ENCODE measurements around the gene SOX10.
"Not testable (repeated sequence)": the region's sequence is repeated elsewhere in the genome, so short reads cannot be mapped to it uniquely, and the experiment has no call there.

The SOX10 gene

DNA sequence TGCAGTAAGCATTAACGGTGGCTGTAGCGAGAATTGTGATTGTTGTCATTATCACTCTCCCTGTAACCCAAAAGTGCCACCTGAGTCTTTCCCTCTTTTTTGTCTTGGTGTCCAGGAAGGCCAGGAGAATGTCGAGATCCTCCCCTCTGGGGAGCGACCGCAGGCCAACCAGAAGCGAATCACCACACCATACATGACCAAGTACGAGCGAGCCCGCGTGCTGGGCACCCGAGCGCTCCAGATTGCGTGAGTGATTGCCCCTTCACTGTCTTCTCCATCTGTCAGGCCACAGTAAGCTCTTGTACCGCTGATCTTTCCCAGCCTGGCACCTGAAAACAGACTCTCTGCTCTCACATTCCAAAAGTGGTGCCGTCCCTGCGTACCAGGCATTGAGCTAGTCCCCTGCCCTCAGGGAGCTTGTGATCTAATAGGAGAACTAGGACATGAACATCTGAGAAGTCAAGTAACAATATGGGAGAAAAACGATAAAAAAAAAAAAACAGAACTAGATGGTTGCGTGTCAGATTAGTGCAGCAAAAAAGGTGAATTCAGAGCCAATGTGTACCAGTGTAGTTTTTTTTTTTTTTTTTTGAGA, 25.0 kb downstream of the SOX10 start:
- no peak for DNase-seq (ENCODE audit: low spot score)

DNA sequence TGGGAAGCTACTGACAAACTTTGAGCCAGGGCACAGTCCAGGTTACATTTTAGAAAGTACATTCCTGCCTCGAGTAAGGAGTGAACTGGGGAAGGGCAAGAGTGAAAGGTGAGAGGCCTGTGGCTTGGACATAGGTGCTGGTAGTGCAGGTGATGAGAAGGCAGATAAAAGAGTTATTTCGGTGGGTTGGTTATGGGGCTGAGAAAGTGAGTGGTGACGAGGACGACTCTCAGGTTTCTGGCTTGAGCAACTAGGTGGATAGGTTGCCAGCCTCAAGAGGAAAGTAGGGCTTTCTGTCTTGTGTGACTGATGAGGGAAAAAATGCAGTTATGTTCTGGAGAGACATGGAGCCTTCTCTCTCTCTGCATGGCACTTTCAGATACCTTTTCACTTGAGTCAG, 27.1 kb downstream of the SOX10 start:
- no peak for DNase-seq (ENCODE audit: low spot score)

DNA sequence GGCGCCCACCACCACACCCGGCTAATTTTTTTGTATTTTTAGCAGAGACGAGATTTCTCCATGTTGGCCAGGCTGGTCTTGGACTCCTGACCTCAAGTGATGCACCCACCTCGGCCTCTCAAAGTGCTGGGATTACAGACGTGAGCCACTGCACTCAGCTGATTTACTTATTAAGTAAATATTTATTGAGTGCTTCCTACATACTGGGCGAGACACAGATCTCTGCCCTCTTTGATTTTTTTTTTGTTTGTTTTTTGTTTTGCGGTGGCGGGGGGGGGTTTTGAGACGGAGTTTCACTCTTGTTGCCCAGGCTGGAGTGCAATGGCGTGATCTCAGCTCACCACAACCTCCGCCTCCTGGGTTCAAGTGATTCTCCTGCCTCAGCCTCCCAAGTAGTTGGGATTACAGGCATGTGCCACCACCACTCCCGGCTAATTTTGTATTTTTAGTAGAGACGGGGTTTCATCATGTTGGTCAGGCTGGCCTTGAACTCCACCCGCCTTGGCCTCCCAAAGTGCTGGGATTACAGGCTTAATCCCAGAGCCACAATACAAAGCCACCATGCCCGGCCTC, 28.4 kb downstream of the SOX10 start:
- DNase-seq (ENCODE audit: low spot score) = not testable (repeated sequence)

DNA sequence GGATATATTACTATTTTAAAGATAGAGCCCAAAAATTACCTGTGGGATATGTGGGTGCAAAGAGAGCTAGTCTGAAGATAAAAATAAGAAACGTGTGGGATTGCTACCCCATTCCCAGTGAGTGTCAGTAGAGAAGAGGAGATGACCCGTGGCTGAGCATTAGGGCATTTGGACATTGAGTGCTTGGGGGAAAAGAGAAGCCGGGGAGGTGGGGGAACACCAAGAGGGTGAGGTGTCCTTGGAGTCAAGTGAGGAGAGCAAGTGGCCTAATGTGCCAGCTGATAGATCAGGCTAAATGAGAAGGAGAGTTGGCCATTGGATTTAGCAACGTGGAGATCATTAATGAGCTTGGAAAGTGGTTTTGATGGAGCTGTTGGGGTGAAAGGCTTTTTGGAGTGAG, 29.7 kb downstream of the SOX10 start:
- DNase-seq (ENCODE audit: low spot score) = no peak

DNA sequence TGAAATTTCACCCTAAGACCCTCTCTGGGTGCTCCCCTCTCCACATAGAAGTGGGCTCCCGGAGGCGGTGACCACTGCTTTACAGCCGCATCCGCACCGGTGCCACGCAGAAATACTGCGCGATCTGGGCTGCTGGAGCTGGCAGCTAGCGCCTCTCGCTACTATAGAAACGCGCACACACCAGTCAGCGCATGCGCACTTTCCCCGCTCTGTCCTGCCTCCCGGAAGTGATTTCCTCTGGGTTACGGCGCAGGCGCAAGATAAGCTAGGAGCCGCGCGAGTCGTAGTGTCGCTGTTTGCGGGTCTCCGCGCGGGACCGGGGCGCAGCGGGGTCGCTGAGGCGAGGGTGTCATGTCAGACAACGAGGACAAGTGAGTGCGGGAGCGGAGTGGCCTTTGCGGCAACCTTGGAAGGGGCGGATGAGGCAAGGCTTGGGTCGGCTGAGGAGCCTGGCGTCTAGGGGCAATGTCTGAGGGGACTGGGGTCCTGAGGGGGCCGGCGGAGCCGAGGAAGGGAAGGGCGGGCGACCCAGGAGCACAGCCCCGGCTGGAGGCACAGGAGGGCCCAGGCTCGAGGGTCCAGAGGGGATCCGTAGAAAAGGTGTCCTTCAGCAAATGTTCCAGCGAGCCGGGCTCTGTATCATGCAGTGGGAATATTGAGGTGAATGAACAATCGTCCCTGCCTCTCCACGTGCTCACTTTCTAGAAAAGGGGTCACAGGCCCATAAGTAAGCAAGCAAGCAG, 30.7 kb downstream of the SOX10 start, which contains the start of the genes C22orf23 and POLR2F:
TSS of gene C22orf23 (minus strand) at position 165 of the 743 bp plus-strand sequence. CDS start 452 bp downstream, outside the sequence.
TSS of gene POLR2F (plus strand) at position 263 of the 743 bp plus-strand sequence. CDS start at position 352, 89 bp downstream.
- peak; percentile 98 for DNase-seq (ENCODE audit: low spot score)

DNA sequence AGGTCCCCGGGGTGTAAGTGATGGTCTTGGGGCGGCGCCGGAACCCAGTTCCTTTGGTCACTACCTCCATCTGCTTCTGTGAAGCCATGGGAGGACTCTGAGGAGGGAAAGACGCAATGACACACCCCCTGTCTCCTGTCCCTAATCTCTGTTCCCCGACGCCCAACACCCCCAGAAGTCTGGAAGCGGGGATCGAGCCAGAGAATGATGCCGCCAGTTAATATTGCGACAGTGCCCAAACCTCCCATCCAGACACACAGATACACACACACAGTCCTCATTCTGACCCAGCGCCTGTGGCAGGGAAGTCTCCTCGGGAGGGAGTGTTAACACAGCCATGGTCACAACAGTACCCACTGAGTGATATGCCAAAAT, 31.3 kb downstream of the SOX10 start:
- DNase-seq (ENCODE audit: low spot score) = no peak

DNA sequence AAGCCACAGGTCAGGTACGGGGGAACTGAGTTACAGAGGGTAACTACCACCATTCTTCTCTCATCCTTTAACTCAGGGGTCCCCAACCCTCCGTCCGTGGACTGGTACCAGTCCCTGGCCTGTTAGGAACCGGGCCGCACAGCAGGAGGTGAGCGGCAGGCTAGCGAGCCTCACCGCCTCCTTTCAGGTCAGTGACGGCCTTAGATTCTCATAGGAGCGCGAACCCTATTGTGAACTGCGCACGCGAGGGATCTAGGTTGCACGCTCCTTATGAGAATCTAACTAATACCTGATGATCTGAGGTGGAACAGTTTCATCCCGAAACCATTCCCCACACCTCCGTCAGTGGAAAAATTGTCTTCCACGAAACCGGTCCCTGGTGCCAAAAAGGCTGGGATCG, 31.7 kb downstream of the SOX10 start:
- DNase-seq (ENCODE audit: low spot score) = not testable (repeated sequence)

DNA sequence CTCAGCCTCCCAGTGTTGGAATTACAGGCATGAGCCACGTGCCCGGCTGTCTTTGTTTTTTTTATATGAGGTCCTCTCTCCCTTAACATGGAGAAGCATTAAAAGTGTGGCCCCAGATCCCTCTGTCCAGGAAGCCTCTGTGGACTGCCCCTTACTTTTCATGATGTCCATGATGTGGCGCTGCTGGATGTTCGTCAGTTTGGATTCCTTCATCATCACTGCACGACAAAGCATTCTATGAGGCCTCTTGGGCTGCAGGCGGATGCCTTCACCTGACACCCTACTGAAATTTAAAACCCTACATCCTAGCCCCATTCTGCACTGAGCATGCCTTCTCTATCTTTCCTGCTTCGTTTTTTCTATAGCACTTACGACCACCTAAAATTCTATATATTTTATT, 33.0 kb downstream of the SOX10 start:
- DNase-seq (ENCODE audit: low spot score) = no peak

DNA sequence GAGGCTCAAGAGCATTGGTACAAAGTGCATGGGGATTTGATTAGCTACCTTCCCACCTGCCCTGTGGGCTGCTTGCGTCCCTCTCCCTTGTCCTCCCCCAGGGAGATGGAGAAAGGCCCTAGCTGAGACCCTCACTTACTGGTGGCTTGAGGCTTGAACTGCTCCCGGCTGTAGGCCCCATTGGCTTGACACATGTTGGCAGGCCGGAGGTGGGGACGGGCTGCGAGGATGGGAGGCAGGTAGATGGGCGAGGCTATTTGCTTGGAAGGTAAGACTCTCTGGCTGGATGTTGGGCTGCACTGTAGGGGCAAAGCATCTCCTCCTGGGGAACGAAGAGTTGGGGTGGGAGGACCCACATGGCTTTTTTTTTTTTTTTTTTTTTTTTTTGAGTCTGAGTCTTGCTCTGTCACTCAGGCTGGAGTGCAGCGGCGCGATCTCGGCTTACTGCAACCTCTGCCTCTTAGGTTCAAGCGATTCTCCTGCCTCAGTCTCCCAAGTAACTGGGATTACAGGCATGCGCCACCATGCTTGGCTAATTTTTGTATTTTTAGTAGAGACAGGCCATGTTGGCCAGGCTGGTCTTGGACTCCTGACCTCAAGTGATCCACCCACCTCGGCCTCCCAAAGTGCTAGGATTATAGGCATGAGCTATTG, 37.1 kb downstream of the SOX10 start:
- not testable (repeated sequence) for DNase-seq (ENCODE audit: low spot score)

DNA sequence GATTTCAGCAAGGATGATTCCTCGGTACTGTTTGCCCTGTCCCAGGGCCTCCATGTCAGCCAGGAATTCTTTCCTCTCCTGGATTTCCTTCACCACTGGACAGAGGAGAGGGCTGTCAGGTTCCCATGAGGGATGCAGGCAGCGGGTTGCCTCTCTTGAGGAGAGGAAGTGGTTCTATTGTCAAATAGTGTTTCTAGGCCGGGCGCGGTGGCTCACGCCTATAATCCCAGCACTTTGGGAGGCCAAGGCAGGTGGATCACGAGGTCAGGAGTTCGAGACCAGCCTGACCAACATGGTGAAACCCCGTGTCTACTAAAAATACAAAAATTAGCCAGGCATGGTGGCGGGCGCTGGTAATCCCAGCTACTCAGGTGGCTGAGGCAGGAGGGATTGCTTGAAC, 39.9 kb downstream of the SOX10 start:
- not testable (repeated sequence) for DNase-seq (ENCODE audit: low spot score)

DNA sequence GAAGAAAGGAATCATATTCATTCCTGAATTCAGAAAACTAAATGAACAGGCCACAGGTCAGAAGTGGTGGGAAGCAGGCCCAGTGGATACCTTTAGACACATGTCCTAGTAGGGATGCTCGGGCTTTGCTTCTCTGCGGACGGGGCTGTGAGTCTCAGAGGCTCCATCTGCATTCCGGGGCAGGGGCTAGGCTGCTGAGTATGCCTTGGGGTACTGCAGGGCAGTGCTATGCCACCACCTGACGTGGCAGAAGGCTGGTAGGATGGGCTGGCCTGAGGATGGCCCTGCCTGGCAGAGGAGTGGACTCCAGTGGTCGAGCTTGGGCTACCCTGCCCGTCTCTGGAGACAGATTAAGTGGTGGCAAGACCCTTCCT, 40.5 kb downstream of the SOX10 start:
- no peak for DNase-seq (ENCODE audit: low spot score)

DNA sequence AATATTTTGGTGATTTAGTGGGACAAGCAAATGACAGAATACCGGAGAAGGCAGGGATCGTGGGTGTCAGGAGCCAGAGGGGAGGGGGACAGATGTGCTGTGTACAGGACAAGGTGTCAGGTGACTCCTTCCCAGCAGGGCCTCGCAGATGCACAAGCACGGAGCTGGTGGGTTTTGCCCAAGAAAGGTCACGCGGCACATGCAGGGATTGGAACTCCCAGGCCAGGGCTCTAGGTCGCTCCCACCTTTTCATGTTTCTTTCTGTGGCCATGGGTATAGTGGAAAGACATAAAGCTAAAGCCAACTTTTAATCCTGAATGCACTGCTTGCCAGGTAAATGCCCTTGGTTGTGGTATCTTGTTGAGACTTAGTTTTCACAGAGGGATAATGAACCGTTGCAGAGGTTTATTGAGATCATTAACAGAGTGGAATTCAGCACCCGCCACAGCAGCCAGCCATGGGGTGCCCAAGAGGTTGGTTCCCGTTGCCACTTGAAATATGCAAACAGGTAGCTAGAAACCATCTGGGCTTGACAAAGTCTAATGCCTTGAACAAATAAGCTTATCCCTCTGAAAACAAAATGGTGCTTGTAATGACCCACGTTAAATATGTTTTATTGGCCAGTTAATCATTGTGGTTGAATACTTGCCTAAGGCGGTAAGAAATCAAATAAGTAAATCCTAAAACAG, 41.1 kb downstream of the SOX10 start:
- DNase-seq (ENCODE audit: low spot score) = no peak

DNA sequence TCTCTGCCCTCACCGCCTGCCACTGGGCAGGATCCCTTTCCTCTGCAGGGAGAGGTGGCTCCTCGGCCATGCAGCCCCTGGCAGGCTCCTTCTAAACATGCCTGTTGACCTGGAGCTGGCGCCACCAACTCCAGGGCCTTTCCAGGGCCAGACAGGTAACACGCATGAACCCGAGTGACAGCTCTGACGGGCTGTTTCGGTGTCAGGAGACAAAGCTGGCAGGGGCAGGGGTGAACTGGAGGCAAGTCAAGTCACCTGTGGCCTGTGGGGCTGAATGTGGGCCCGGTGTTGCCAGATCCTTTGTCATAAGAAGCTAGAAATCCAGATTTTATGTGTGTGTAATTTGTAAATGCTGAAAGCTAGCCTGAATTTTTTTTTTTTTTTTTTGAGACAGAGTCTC, 42.2 kb downstream of the SOX10 start:
- no peak for DNase-seq (ENCODE audit: low spot score)

DNA sequence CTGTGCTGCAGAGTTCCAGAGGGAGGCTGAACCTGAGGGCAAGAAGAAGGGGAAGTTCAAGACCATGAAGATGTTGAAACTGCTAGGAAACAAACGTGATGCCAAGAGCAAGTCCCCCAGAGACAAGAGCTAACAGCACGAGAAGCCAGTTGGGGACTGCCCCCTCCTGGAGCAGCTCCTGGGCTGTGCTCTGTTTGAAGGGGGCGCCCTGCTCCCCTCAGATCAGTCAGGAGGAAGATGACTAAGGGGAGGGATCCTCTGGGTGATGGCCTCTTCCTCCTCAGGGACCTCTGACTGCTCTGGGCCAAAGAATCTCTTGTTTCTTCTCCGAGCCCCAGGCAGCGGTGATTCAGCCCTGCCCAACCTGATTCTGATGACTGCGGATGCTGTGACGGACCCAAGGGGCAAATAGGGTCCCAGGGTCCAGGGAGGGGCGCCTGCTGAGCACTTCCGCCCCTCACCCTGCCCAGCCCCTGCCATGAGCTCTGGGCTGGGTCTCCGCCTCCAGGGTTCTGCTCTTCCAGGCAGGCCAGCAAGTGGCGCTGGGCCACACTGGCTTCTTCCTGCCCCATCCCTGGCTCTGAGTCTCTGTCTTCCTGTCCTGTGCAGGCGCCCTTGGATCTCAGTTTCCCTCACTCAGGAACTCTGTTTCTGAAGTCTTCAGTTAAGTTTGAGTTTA, 43.5 kb downstream of the SOX10 start:
- no peak for DNase-seq (ENCODE audit: low spot score)

DNA sequence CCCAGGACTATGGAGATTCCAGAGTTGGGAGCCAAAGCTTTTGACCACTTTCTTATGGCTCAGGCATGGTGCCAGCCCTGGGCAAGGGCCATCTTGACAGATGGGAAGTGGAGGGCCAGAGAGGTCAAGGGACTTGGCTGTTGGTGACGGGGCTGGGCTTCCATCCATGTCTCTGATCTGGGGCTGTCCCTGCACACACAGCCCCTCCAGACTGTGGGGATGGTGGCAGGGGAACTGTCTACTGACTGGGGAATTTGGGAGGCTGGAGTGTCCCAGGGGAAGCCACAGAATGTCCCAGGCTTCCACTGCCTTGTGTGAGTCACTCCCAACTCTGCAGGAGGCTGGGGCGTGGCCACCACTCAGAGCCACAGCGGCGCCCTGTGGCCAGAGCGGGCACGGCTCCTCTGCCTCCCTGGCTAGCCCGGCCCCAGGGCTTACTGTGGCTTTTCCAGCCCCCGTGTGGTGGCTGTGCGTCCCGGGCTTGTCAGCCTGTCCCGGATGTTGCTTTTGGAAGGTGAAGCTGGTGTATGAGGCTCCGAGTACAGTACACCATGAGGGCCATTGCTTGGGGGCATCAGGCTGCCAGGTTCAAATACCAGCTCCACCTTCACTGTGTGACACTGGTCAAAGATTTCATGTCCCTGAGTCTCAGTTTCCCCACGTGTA, 50.5 kb downstream of the SOX10 start:
- peak; percentile 89 for DNase-seq (ENCODE audit: low spot score)

DNA sequence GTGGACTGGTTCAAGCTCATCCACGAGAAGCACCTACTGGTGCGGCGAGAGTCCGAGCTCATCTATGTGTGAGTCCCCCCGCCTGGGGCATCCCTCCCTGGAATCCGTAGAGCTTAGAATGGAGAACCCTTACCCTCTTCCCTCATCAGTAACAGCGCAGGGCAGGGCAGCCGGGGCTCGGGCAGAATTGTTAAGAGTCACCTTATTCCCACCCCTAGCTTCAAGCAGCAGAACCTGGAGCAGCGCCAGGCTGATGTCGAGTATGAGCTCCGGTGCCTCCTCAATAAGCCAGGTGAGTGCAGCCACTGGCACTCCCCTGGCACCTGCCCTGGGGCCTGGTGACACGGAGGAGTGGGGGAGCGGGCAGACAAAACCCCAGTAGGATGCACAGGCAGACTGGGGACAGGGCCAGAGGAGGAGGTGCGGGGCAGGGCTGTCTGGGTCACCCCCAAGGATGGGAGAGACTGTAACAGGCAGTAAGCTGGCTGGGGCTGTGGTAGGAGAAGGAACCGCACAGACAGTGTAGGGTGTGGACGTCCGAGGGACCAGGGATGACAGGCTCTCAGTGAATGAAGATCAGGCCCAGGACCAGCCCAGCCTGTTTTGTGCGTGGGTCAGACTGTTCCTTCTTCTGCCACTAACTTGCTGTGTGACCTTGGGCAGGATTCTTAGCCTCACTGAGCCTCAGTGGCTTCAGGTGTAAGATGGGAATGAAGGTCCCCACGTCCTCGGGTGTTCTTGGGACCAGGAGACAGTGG, 51.4 kb downstream of the SOX10 start:
- DNase-seq (ENCODE audit: low spot score) = no peak

DNA sequence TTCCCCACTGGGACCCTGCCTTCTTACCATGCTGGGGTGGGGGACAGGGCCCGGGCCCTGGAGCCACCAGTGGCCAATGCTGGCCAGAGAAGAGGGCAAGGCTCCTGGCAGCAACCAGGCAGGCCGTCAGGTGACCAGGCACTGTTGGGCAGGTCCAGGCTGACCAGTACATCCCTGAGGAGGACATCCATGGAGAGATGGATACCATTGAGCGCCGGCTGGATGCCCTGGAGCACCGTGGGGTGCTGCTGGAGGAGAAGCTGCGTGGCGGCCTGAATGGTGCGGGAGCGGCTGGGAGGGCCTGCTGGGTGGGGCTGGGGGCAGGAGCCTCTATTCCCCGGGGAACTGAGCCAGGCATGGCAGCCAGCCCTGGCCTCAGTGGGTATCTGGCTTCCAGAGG, 52.0 kb downstream of the SOX10 start:
- no peak for DNase-seq (ENCODE audit: low spot score)

DNA sequence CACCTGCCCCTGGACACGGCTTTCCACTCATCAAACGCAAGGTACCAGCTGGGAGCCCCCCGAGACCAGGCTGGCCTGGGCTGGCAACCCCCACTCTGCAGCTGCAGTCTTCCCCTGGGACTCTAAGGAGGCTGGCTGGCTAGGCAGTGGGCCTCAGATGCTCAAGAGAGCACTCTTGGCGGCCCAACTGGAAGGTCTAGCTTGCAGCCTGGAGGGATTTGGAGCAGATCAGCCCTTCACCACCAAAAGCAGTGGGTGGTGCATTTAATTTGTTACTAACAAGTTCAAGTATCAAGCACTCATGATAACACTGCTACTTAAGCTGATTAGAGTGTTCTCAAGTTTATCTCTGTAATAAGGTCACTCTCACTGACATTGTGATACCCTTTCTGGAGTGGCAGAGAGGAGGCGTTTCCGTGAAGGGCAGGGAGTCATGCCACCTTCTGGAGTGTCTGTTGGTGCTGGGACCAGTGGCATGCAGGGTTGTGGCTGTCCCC, 52.4 kb downstream of the SOX10 start:
- DNase-seq (ENCODE audit: low spot score) = no peak

DNA sequence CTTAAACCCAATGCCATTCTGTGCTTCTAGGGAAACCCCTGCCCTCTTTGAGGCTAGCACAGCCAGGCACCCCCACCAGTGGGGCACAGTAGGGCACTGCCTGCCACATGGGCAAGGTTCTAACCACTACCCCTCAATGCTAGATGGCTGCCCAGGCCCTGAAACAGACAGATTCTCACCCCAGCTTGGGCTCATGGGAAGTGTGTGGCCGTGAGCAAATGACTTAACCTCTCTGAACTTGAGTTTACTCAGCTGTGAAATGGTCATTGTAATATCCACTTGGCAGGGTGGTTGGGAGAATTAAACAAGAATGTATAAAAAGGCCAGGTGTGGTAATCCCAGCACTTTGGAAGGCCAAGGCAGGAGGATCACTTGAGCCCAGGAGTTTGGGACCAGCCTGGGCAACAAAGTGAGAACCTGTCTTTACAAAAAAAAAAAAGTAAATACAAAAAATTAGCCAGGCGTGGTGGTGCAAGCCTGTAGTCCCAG, 53.4 kb downstream of the SOX10 start:
- DNase-seq (ENCODE audit: low spot score) = no peak
